LNCaP clone FGC (cell line): Measurements from ENCODE around the gene RAB23.

Experiments used
- DNase-seq: peaks from one replicate; pipeline ENCODE4 v3.0.0-alpha.2; 2011; ENCODE audit warnings: low read depth
- H3K4me3 ChIP-seq: 2 replicates; pipeline ENCODE4 v1.5.1; 2011; ENCODE audit warnings: mild to moderate bottlenecking, low read depth, low read length, control low read depth
- CTCF ChIP-seq: IDR thresholded peaks from 2 replicates; pipeline ENCODE4 v1.5.1; 2012; ENCODE audit warnings: mild to moderate bottlenecking; ENCODE audit not compliant: control insufficient read depth, insufficient read depth; ENCODE audit errors: extremely low read depth

Gene RAB23

GRCh38 chr6:57173886-57174510, 48.1 kb downstream of the RAB23 start:
- TF ChIP-seq CTCF, result no peak
- H3K4me3 ChIP-seq, result peak overlapping the region; percentile 61
- no peak for DNase-seq

DNA sequence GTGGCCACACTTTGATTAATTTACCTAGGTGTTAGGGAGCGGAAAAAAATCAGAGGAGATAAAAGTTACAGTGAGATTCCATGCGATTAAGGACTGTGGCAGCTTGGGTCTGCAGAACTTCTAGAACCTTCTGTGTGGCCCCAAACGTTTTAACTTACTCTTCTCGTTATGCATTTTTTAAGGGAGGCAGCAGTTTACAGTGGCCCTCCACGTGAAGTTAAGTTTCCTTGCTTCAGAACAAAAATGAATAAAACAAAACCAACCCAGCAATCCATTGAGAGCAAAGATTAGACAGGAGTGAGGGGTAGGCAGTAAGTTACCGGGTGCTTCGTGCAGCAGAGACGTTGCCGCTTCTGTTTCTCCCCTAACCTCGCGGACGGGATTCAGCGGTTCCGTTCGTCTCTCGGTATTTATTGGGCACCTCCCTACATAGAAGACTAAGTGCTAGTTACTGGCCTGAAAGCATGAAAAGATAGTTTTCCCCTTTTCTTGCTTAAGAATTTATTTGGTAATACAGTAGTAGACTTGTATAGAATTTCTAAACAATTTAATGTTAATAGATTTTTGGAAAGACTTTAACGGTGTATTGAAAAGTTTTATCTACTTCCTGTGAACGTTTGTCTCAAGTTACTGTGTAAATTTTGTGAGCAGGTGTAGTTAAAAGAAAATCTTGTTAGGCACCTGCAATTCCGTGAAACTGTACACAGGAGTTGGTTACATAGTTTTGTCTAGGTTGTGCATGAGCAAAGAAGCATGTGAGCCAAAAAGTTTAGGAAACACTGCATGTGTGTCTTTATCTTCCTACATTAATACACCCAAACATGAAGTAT, 48.8 kb downstream of the RAB23 start:
- H3K4me3 ChIP-seq, result peak overlapping the region; percentile 61
- TF ChIP-seq CTCF, result no peak
- DNase-seq, result no peak

DNA sequence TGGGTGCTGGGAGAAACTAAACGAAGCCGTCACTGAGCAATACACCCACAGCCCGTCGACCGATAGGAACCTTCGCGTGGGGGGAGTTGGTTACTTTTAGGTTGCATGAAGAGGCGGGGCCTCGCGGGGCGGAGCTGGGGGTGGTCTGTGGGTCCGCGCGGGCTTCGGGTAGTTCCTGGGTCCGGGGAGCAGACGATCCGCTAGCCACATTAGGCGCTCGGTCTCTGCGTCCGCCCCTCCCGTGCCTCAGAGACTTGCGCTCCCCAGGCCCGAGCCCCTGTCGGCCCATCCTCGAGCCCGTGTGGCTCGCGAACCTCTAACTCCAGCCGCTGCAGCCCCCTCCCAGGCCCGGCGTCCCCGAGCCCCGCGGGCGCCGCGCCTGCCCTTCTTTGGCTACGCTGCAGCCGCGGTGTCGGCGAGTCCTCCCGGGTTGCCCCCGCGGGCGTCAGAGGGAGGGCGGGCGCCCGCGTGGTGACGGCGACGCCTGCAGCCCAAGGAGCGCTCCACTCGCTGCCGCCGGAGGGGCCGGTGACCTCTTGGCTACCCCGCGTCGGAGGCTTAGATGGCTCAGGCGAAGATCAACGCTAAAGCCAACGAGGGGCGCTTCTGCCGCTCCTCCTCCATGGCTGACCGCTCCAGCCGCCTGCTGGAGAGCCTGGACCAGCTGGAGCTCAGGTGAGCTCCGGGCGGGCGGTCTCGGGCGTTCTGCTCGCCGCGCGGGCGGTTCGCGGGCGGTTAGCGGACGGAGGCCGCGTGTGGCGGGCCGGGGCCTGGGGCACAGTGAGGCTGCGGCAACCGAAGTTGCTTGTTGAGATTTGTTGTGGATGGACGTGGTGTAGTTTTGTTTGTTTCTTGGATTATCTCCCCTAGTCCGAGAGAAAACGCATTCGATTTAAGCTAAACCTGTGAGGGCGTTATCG, 49.7 kb downstream of the RAB23 start, which contains the start of gene BAG2:
TSS of gene BAG2 (plus strand) at position 191 of the 920 bp plus-strand sequence. CDS start at position 563, 372 bp downstream.
- peak within 1 kb of the TSS; percentile 61 for H3K4me3 ChIP-seq
- TF ChIP-seq CTCF, result 0 out of 2 replicates have a peak, but pooled peaks have one; percentile 6
- DNase-seq, result no peak

- no peak for DNase-seq
- H3K4me3 ChIP-seq, result no peak overlapping the region
- no peak for TF ChIP-seq CTCF
Measured at GRCh38 chr6:57165080-57165479, 57.0 kb downstream of the RAB23 start.

DNA sequence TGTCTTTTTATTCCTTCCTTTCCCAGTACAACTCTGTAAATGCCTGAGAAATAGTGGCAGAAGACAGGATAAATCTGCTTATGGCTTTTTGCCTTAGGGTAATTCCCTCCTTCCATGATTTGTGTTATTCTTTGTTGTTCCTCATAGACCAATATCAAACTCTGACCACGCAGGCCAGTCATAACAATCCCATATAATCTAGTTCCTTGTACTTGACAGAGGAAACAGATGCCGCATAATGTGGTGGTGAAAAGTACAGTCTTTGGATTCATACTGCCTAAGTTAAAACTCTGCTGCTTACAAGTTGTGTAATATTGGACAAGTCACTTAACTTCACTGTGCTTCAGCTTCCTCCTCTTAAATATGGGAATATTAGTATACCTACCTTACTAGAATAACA, 58.2 kb downstream of the RAB23 start:
- DNase-seq, result no peak
- H3K4me3 ChIP-seq, result no peak overlapping the region
- TF ChIP-seq CTCF, result no peak

GRCh38 chr6:57162516-57162915, 59.6 kb downstream of the RAB23 start:
- no peak overlapping the region for H3K4me3 ChIP-seq
- no peak for DNase-seq
- TF ChIP-seq CTCF, result no peak
